Ecto neural progenitor cell (in vitro differentiated cells): ENCODE data around the gene RGS13.
"Not testable (repeated sequence)": the region's sequence is repeated elsewhere in the genome, so short reads cannot be mapped to it uniquely, and the experiment has no call there.

Experiments
- DNase-seq: peaks from one replicate; pipeline ENCODE4 v3.0.0-alpha.2; 2018; ENCODE audit warnings: low spot score

RGS13 gene

GRCh38 chr1:192678099-192678498, 42.2 kb downstream of the RGS13 start:
- DNase-seq, result no peak

DNA sequence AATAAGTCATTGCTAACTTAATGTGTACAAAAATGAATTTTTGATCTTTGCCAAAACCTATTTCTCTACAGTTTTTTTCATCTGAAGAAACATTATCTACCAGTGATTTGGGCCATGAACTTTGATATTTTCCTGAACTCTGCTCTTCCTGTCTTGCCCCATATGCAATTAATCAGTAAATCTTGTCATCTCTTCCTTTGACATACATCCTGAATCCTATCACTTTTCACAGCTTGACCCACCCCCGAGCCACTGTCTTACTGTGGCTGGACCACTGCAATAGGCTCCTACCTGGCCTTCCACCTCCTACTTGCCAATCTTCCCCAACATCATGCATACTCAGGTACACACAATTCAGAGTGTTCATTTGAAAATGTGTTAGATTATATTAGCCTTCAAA, 46.4 kb downstream of the RGS13 start:
- no peak for DNase-seq

DNA sequence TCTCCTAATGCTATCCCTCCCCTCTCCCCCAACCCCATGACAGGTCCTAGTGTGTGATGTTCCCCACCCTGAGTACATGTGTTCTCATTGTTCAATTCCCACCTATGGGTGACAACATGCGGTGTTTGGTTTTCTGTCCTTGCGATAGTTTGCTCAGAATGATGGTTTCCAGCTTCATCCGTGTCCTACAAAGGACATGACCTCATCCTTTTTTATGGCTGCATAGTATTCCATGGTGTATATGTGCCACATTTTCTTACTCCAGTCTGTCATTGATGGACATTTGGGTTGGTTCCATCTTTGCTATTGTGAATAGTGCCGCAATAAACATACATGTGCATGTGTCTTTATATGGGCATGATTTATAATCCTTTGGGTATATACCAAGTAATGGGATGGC, 47.1 kb downstream of the RGS13 start:
- not testable (repeated sequence) for DNase-seq

GRCh38 chr1:192689459-192689858, 53.5 kb downstream of the RGS13 start:
- DNase-seq, result no peak

DNA sequence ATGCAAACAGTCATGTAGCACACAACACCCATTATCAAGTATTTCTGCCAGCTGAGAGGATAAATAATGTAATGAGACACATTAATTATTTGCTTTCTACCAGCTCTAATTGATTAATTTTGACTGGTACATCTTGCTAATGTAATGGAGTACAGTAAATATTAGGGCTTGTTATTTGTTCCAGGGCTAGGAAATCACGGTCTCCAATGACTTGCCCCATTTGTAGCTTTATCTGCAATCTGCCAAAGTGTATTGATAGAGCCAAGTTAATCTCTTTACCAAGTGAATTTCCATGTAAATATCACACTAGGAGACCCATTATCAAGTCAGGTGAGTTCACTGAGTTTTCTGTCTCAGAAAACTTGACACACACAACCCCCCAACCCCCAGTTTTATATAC, 55.1 kb downstream of the RGS13 start:
- DNase-seq, result no peak

DNA sequence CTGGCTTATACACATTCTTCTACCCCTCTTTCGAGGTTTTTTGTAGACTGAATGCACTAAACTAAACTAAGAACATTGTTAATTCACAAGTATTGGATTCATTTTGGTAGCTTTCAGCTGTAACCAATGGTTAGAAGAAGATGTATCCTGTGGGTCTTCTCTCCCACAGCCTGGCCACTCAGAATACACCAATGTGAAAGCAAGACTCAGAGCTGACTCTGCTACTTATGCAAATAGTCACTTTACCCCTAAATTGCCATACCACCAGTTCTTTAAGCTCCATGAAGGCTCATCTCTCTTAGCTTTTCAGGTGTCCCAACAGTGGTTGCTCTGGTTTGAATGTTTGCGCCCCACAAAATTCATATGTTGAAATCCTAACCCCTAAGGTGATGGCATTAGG, 60.1 kb downstream of the RGS13 start:
- DNase-seq, result no peak

- no peak for DNase-seq
Measured at GRCh38 chr1:192697771-192698170, 61.8 kb downstream of the RGS13 start.

GRCh38 chr1:192698731-192699130, 62.8 kb downstream of the RGS13 start:
- no peak for DNase-seq

DNA sequence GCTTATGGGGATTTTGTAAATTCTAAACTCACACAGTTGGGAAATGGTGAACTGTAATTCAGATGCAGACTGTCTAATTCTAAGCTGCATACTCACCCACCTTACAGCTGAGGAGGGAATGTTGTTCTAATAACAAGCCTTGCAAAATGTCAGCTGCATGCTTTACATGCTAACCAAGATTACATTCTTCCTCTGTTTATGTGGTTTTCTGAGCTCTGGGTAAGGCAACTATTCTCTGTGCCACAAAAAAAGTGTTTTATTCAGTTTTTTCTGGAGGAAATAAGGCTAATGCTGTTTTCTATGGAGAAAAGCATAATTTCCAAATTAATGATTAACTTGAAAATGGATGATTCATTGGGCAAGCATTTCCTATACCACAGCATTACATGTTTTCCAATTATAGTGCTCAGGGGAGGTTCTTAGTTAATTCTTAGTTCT, 64.9 kb downstream of the RGS13 start:
- no peak for DNase-seq

DNA sequence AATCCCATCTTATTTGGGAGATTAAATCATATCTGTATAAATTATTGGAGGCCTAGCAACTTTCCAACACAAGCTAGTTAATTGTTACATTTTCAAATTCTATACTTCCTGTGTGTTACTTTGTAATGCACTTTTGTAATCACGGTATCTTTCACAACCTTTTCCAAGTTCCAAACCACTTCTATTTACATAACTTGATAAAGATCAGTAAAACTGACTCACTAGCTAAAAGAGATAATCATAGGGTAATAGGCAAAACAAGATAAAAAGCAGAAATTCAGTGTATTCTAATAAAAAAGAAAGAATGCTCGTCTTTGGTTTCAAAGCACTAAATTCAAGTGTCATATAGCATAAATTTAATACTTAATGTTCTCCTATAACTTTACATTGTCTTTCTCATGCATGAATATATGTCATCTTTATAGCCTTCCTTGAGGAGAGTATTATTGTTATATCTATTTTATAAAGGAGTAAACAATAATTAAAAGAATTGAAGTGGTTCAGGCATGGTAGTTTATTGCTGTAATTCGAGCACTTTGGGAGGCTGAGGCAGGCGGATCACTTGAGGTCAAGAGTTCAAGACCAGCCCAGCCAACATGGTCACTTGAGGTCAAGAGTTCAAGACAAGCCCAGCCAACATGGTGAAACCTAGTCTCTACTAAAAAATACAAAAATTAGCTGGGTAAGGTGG, 66.4 kb downstream of the RGS13 start:
- no peak for DNase-seq

DNA sequence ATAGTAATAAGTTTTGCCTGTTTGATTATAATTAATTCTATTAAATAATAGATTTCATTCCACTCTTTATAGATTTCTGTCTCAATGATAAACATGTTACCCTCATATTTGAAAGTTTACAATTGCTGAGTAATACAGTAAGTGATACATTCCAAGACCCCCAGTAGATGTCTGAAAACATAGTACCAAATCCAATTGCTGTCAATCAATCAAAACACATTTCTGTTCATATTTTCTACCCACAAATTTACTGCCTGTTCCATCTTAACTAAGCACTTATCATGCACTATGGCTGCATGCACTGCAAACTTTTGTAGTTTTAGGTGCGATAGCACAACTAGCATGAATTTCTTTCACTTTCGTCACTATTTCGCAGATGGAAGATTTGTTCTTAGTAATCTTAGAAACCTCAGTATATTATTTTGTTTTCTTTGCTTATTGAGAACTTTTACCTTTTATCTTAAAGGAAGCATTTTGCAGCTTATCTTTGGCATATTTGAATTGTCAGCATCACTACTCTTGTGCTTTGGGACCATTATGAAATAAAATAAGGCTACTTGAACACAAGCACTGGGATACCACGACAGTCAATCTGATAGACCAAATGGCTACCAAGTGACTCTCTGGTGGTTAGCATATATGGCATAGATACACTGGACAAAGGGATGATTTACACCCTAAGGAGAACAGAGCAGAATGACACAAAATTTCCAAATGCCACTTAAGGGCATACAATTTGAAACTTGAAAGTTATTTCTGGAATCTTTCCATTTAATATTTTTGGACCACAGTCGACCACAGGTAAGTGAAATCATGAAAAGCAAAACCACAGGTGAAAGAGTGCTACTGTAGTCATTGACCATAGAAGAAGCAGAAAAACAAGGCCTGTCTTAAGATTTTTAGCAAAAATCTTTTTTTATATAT, 67.6 kb downstream of the RGS13 start:
- DNase-seq, result no peak

GRCh38 chr1:192705510-192705909, 69.6 kb downstream of the RGS13 start:
- DNase-seq, result no peak

DNA sequence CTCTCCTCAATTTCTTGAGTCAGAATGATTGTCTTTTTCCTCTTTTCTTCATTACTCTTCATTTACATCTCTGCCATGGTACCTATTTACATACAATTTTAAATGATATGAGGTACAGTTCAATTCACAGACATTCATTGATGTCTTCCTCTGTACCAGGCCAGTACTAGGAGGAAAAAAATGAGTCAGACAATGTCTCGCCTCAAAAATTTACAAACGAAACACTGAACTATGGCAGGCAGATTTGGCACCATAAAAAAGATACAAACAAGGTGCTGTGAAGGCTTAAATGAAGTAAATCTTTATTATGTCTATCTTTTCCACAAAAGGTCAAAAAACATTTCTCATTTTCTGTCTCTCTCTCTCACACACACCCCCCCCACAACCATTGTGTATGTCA, 71.0 kb downstream of the RGS13 start:
- no peak for DNase-seq

- DNase-seq, result no peak
Measured at GRCh38 chr1:192707978-192708547, 72.1 kb downstream of the RGS13 start.

DNA sequence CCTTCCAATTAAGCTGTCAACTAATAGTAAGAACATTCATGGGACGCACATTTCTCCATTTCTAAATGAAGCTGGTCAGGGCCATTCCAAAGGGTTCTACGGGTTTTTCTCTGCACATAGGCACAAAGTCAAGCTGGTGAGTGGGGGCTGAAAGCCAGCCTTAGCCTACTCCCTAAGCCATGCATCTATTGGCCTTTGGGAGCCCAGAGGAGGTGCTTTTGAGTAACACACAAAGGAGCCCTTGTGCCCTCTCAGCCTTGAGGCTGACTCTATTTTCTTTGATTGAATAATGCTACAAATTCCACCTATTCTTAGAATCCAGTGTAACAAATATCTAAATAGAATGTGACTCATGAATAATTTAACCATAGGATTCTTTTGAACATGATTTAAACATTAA, 73.6 kb downstream of the RGS13 start:
- DNase-seq, result peak; percentile 51
